Left forelimb (tissue), 1 donor: ENCODE results near the gene NPSR1.
"Not testable (repeated sequence)": the region's sequence is repeated elsewhere in the genome, so short reads cannot be mapped to it uniquely, and the experiment has no call there.

ENCODE experiments used
- DNase-seq: peaks from one replicate; pipeline ENCODE4 v3.0.0-alpha.2; 2018; ENCODE audit warnings: low spot score

Gene NPSR1

GRCh38 chr7:34758111-34758601 is 100.1 kb downstream of the NPSR1 start:
- DNase-seq, result no peak

GRCh38 chr7:34759477-34760125 is 101.6 kb downstream of the NPSR1 start:
- DNase-seq, result no peak

- no peak for DNase-seq
Observed at GRCh38 chr7:34760271-34760670, 102.3 kb downstream of the NPSR1 start.

- DNase-seq, result no peak
Observed at GRCh38 chr7:34761206-34761605, 103.2 kb downstream of the NPSR1 start.

- DNase-seq, result no peak
Observed at GRCh38 chr7:34761627-34762026, 103.6 kb downstream of the NPSR1 start.

GRCh38 chr7:34762764-34763163 is 104.7 kb downstream of the NPSR1 start:
- no peak for DNase-seq

- DNase-seq, result no peak
Observed at GRCh38 chr7:34772296-34772938, 114.4 kb downstream of the NPSR1 start.

GRCh38 chr7:34776748-34777358 is 118.8 kb downstream of the NPSR1 start:
- DNase-seq, result no peak

GRCh38 chr7:34780546-34780945 is 122.5 kb downstream of the NPSR1 start:
- DNase-seq, result no peak

- no peak for DNase-seq
Observed at GRCh38 chr7:34787586-34787985, 129.6 kb downstream of the NPSR1 start.

- DNase-seq, result no peak
Observed at GRCh38 chr7:34806831-34807230, 148.8 kb downstream of the NPSR1 start.

GRCh38 chr7:34807548-34808340 is 149.7 kb downstream of the NPSR1 start:
- DNase-seq, result no peak

GRCh38 chr7:34814203-34814842 is 156.3 kb downstream of the NPSR1 start:
- DNase-seq, result not testable (repeated sequence)

GRCh38 chr7:34821932-34822558 is 164.0 kb downstream of the NPSR1 start:
- no peak for DNase-seq

- DNase-seq, result no peak
Observed at GRCh38 chr7:34823650-34824258, 165.7 kb downstream of the NPSR1 start.

GRCh38 chr7:34825221-34825620 is 167.2 kb downstream of the NPSR1 start:
- DNase-seq, result no peak

- DNase-seq, result no peak
Observed at GRCh38 chr7:34830390-34830789, 172.4 kb downstream of the NPSR1 start.

GRCh38 chr7:34831436-34831835 is 173.4 kb downstream of the NPSR1 start:
- no peak for DNase-seq

- no peak for DNase-seq
Observed at GRCh38 chr7:34832020-34832419, 174.0 kb downstream of the NPSR1 start.

GRCh38 chr7:34835901-34836600 is 178.0 kb downstream of the NPSR1 start:
- DNase-seq, result no peak
